NAMALWA (cell line): Measurements from ENCODE around the gene CATSPERD.
"Not testable (repeated sequence)": the region's sequence is repeated elsewhere in the genome, so short reads cannot be mapped to it uniquely, and the experiment has no call there.

Source experiments
- DNase-seq: peaks from one replicate; pipeline ENCODE4 v3.0.0-alpha.2; 2015; ENCODE audit warnings: low spot score

The CATSPERD gene

GRCh38 chr19:5742051-5742450 lies 21.6 kb downstream of the CATSPERD start:
- no peak for DNase-seq

GRCh38 chr19:5743630-5744029 lies 23.2 kb downstream of the CATSPERD start:
- DNase-seq = no peak

- not testable (repeated sequence) for DNase-seq
Observed at GRCh38 chr19:5744999-5745398, 24.6 kb downstream of the CATSPERD start.

GRCh38 chr19:5748920-5749319 lies 28.5 kb downstream of the CATSPERD start:
- DNase-seq = not testable (repeated sequence)

GRCh38 chr19:5749505-5749904 lies 29.1 kb downstream of the CATSPERD start:
- DNase-seq = no peak

- no peak for DNase-seq
Observed at GRCh38 chr19:5751709-5752108, 31.3 kb downstream of the CATSPERD start.

- no peak for DNase-seq
Observed at GRCh38 chr19:5753743-5754142, 33.3 kb downstream of the CATSPERD start.

GRCh38 chr19:5762608-5763217 lies 42.3 kb downstream of the CATSPERD start:
- DNase-seq = no peak

- no peak for DNase-seq
Observed at GRCh38 chr19:5765220-5765619, 44.8 kb downstream of the CATSPERD start.

GRCh38 chr19:5767949-5768348 lies 47.5 kb downstream of the CATSPERD start:
- DNase-seq = no peak

GRCh38 chr19:5772416-5772815 lies 52.0 kb downstream of the CATSPERD start:
- no peak for DNase-seq

GRCh38 chr19:5773276-5773675 lies 52.8 kb downstream of the CATSPERD start:
- no peak for DNase-seq

GRCh38 chr19:5774921-5775320 lies 54.5 kb downstream of the CATSPERD start:
- no peak for DNase-seq

- no peak for DNase-seq
Observed at GRCh38 chr19:5775668-5776309, 55.4 kb downstream of the CATSPERD start.

GRCh38 chr19:5778402-5778801 lies 58.0 kb downstream of the CATSPERD start:
- DNase-seq = no peak

- not testable (repeated sequence) for DNase-seq
Observed at GRCh38 chr19:5780916-5781315, 60.5 kb downstream of the CATSPERD start.

- DNase-seq = no peak
Observed at GRCh38 chr19:5782322-5782721, 61.9 kb downstream of the CATSPERD start.

- no peak for DNase-seq
Observed at GRCh38 chr19:5782945-5783919, 62.8 kb downstream of the CATSPERD start.

- no peak for DNase-seq
Observed at GRCh38 chr19:5784581-5785147, 64.2 kb downstream of the CATSPERD start, which contains the start of gene PRR22. TSS of gene PRR22 (minus strand) at chr19:5784746. CDS start at chr19:5784660, 86 bp downstream.

GRCh38 chr19:5785423-5785822 lies 65.0 kb downstream of the CATSPERD start:
- DNase-seq = no peak

- no peak for DNase-seq
Observed at GRCh38 chr19:5786593-5787408, 66.4 kb downstream of the CATSPERD start.
